ENCODE results near the gene GAPDH.

The GAPDH gene

DNA sequence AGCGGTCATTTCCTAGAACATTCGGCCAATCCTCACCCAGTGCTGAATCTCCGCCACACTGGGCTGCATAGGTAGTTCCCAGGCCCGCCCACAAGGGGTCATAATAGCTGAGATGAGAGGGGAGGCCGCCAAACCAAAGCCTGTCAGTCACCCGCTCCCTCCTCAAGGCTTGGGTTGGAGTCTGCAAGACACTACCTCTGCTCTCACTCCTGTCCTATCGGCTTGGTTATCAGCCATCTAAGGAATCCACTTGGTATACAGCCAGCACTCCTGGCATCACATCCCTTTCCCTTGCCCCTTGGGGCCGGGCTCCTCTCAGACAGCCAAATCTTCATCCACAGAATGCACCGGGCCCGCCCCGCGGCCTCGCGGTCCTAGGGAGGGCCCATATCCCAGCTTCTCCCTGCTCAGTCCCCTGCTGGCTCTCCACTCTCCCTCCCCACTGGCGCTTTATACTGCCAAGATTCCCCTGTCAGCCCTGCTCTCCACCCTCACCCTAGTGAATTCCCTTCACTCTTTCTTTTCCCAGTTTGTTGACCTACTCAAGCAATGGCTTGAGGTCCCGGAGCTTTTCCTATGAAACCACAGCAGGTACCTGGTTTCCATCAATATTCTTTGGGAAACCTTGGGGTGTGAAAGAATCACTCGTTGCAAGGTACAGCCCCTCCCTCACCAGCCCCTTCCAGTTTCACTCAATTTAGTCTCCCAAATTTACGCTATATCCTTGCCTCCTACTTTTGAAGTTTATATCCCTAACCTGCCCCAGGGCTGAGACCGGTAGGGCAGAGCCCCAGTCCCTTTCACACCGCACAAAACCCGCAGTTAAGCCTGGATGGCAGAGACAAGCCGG is 20.1 kb downstream of the GAPDH start (continued):
- TF ChIP-seq MZF1 (tag by site-specific recombination; IDR thresholded peaks at IDR 0.05; ENCODE audit: borderline replicate concordance) (no peak), KLF7 (tag by site-specific recombination; IDR thresholded peaks at IDR 0.05; ENCODE audit: borderline replicate concordance) (no peak), ZNF501 (tag by site-specific recombination; IDR thresholded peaks at IDR 0.05) (peak; percentile 65; the same call in 1 of the 2 replicates), WT1 (tag by site-specific recombination; IDR thresholded peaks at IDR 0.05) (peak; percentile 88), MEIS1 (CRISPR knock-in tag; IDR thresholded peaks at IDR 0.05; ENCODE audit: borderline replicate concordance) (no peak), ZNF202 (tag by site-specific recombination; IDR thresholded peaks at IDR 0.05; ENCODE audit: borderline replicate concordance) (no peak), ZNF221 (tag by site-specific recombination; IDR thresholded peaks at IDR 0.05; ENCODE audit: borderline replicate concordance) (no peak), YY1 (tag by site-specific recombination; IDR thresholded peaks at IDR 0.05) (no peak), ZNF701 (tag by site-specific recombination; IDR thresholded peaks at IDR 0.05) (no peak), BCL11B (tag by site-specific recombination; IDR thresholded peaks at IDR 0.05; ENCODE audit: low read depth) (no peak), GLIS1 (tag by site-specific recombination; IDR thresholded peaks at IDR 0.05) (peak; percentile 63; the same call in 1 of the 2 replicates), ZSCAN23 (tag by site-specific recombination; IDR thresholded peaks at IDR 0.05) (no peak), ZNF394 (tag by site-specific recombination; IDR thresholded peaks at IDR 0.05; ENCODE audit: borderline replicate concordance) (peak; percentile 95), ZEB2 (tag by site-specific recombination; IDR thresholded peaks at IDR 0.05) (peak; percentile 44; the same call in 1 of the 2 replicates), ZBTB48 (tag by site-specific recombination; IDR thresholded peaks at IDR 0.05) (peak; percentile 83), FEZF1 (tag by site-specific recombination; IDR thresholded peaks at IDR 0.05) (no peak), KLF10 (tag by site-specific recombination; IDR thresholded peaks at IDR 0.05) (no peak; the same call in 1 of the 2 replicates), ZNF121 (tag by site-specific recombination; IDR thresholded peaks at IDR 0.05) (no peak), ZNF37A (tag by site-specific recombination; IDR thresholded peaks at IDR 0.05) (no peak), ZNF311 (tag by site-specific recombination; IDR thresholded peaks at IDR 0.05; ENCODE audit: borderline replicate concordance) (no peak), ZNF791 (tag by site-specific recombination; IDR thresholded peaks at IDR 0.05) (no peak), ZNF571 (tag by site-specific recombination; IDR thresholded peaks at IDR 0.05) (no peak), SP7 (tag by site-specific recombination; IDR thresholded peaks at IDR 0.05) (peak; percentile 58; the same call in 1 of the 2 replicates)
- TF ChIP-seq, protein P1, sequence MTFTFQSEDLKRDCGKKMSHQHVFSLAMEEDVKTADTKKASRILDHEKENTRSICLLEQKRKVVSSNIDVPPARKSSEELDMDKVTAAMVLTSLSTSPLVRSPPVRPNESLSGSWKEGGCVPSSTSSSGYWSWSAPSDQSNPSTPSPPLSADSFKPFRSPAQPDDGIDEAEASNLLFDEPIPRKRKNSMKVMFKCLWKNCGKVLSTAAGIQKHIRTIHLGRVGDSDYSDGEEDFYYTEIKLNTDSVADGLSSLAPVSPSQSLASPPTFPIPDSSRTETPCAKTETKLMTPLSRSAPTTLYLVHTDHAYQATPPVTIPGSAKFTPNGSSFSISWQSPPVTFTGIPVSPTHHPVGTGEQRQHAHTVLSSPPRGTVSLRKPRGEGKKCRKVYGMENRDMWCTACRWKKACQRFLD (tag by site-specific recombination; IDR thresholded peaks at IDR 0.05) = no peak
- TF ChIP-seq, protein P2, sequence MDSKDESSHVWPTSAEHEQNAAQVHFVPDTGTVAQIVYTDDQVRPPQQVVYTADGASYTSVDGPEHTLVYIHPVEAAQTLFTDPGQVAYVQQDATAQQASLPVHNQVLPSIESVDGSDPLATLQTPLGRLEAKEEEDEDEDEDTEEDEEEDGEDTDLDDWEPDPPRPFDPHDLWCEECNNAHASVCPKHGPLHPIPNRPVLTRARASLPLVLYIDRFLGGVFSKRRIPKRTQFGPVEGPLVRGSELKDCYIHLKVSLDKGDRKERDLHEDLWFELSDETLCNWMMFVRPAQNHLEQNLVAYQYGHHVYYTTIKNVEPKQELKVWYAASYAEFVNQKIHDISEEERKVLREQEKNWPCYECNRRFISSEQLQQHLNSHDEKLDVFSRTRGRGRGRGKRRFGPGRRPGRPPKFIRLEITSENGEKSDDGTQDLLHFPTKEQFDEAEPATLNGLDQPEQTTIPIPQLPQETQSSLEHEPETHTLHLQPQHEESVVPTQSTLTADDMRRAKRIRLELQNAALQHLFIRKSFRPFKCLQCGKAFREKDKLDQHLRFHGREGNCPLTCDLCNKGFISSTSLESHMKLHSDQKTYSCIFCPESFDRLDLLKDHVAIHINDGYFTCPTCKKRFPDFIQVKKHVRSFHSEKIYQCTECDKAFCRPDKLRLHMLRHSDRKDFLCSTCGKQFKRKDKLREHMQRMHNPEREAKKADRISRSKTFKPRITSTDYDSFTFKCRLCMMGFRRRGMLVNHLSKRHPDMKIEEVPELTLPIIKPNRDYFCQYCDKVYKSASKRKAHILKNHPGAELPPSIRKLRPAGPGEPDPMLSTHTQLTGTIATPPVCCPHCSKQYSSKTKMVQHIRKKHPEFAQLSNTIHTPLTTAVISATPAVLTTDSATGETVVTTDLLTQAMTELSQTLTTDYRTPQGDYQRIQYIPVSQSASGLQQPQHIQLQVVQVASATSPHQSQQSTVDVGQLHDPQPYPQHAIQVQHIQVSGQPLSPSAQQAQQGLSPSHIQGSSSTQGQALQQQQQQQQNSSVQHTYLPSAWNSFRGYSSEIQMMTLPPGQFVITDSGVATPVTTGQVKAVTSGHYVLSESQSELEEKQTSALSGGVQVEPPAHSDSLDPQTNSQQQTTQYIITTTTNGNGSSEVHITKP (tag by site-specific recombination; IDR thresholded peaks at IDR 0.05) = peak; percentile 79
- TF ChIP-seq, protein P3, sequence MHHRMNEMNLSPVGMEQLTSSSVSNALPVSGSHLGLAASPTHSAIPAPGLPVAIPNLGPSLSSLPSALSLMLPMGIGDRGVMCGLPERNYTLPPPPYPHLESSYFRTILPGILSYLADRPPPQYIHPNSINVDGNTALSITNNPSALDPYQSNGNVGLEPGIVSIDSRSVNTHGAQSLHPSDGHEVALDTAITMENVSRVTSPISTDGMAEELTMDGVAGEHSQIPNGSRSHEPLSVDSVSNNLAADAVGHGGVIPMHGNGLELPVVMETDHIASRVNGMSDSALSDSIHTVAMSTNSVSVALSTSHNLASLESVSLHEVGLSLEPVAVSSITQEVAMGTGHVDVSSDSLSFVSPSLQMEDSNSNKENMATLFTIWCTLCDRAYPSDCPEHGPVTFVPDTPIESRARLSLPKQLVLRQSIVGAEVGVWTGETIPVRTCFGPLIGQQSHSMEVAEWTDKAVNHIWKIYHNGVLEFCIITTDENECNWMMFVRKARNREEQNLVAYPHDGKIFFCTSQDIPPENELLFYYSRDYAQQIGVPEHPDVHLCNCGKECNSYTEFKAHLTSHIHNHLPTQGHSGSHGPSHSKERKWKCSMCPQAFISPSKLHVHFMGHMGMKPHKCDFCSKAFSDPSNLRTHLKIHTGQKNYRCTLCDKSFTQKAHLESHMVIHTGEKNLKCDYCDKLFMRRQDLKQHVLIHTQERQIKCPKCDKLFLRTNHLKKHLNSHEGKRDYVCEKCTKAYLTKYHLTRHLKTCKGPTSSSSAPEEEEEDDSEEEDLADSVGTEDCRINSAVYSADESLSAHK (tag by site-specific recombination; IDR thresholded peaks at IDR 0.05) = no peak
- TF ChIP-seq, protein P4, sequence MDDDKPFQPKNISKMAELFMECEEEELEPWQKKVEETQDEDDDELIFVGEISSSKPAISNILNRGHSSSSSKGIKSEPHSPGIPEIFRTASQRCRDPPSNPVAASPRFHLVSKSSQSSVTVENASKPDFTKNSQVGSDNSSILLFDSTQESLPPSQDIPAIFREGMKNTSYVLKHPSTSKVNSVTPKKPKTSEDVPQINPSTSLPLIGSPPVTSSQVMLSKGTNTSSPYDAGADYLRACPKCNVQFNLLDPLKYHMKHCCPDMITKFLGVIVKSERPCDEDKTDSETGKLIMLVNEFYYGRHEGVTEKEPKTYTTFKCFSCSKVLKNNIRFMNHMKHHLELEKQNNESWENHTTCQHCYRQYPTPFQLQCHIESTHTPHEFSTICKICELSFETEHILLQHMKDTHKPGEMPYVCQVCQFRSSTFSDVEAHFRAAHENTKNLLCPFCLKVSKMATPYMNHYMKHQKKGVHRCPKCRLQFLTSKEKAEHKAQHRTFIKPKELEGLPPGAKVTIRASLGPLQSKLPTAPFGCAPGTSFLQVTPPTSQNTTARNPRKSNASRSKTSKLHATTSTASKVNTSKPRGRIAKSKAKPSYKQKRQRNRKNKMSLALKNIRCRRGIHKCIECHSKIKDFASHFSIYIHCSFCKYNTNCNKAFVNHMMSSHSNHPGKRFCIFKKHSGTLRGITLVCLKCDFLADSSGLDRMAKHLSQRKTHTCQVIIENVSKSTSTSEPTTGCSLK (tag by site-specific recombination; IDR thresholded peaks at IDR 0.05) = no peak
- TF ChIP-seq, protein P5, sequence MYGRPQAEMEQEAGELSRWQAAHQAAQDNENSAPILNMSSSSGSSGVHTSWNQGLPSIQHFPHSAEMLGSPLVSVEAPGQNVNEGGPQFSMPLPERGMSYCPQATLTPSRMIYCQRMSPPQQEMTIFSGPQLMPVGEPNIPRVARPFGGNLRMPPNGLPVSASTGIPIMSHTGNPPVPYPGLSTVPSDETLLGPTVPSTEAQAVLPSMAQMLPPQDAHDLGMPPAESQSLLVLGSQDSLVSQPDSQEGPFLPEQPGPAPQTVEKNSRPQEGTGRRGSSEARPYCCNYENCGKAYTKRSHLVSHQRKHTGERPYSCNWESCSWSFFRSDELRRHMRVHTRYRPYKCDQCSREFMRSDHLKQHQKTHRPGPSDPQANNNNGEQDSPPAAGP (tag by site-specific recombination; IDR thresholded peaks at IDR 0.05) = 0 out of 2 replicates have a peak, but pooled peaks have one; percentile 41
